Endothelial cell of umbilical vein (primary cell): ENCODE data around the gene UBE3A.

Source experiments
- EZH2 ChIP-seq: IDR thresholded peaks from 2 replicates; pipeline ENCODE4 v1.6.1; 2012; ENCODE audit warnings: borderline replicate concordance, low read depth, mild to moderate bottlenecking, moderate library complexity, low read length, inconsistent platforms; ENCODE audit not compliant: severe bottlenecking
- FOS ChIP-seq: IDR thresholded peaks from 2 replicates; pipeline ENCODE4 v1.6.1; 2011; ENCODE audit warnings: mild to moderate bottlenecking, low read length, moderate library complexity, borderline replicate concordance; ENCODE audit not compliant: insufficient read depth
- GATA2 ChIP-seq: IDR thresholded peaks from 2 replicates; pipeline ENCODE4 v1.7.0; 2011; ENCODE audit warnings: low read depth, mild to moderate bottlenecking, moderate library complexity, mixed read lengths, low read length; ENCODE audit not compliant: insufficient read length, insufficient read depth
- JUN ChIP-seq: IDR thresholded peaks from 2 replicates; pipeline ENCODE4 v1.6.1; 2011; ENCODE audit warnings: borderline replicate concordance, low read depth; ENCODE audit not compliant: insufficient read length, insufficient read depth
- POLR2A ChIP-seq: IDR thresholded peaks from 2 replicates; pipeline ENCODE4 v1.6.1; 2012; ENCODE audit warnings: low read depth, mild to moderate bottlenecking, control low read depth, low read length
- POLR2AphosphoS5 ChIP-seq: IDR thresholded peaks from 2 replicates; pipeline ENCODE4 v1.6.1; 2012; ENCODE audit warnings: low read depth, mild to moderate bottlenecking, control low read depth, low read length, moderate library complexity; ENCODE audit not compliant: insufficient read depth
- TF ChIP-seq, protein P1 (sequence below), 2 donors: IDR thresholded peaks; 1 replicate in 1 of 2; 2 replicates in 1 of 2; pipeline ENCODE4 v1.5.1; 2011; ENCODE audit warnings: low read length in 2 of 2, mild to moderate bottlenecking in 2 of 2, moderate library complexity in 2 of 2, control low read depth in 1 of 2, inconsistent platforms in 1 of 2, low read depth in 1 of 2; ENCODE audit not compliant: insufficient read depth in 1 of 2; ENCODE audit errors: extremely low read depth in 1 of 2
- TF ChIP-seq, protein P2 (sequence below): IDR thresholded peaks from 2 replicates; pipeline ENCODE4 v1.6.1; 2011; ENCODE audit not compliant: insufficient read depth, insufficient read length

DNA sequence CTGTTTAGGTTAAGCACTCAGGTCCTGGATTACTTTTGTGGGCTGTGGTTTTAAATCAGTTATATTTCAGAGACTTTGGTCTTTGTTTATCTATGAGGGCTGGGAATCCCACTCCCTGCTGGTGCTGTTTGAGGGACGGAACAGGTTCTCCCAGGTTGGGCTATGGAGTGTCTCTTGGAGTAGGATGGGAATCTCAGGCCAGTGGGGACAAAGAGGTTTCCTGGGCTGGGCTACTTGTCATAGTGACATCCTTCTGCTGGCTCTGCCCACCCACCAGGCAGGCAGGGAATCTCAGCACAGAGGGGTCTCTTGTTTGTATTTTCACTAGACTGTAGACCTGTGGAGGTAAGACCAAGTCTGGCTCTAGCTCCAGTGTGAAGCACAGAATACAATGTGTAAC is 47.2 kb upstream of the UBE3A start:
- TF ChIP-seq, protein P1, sequence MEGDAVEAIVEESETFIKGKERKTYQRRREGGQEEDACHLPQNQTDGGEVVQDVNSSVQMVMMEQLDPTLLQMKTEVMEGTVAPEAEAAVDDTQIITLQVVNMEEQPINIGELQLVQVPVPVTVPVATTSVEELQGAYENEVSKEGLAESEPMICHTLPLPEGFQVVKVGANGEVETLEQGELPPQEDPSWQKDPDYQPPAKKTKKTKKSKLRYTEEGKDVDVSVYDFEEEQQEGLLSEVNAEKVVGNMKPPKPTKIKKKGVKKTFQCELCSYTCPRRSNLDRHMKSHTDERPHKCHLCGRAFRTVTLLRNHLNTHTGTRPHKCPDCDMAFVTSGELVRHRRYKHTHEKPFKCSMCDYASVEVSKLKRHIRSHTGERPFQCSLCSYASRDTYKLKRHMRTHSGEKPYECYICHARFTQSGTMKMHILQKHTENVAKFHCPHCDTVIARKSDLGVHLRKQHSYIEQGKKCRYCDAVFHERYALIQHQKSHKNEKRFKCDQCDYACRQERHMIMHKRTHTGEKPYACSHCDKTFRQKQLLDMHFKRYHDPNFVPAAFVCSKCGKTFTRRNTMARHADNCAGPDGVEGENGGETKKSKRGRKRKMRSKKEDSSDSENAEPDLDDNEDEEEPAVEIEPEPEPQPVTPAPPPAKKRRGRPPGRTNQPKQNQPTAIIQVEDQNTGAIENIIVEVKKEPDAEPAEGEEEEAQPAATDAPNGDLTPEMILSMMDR (IDR thresholded peaks at IDR 0.05; ENCODE audit: extremely low read depth in 1 of 2, insufficient read depth in 1 of 2, low read depth in 1 of 2, low read length in 2 of 2): no peak
- TF ChIP-seq POLR2AphosphoS5: no peak
- TF ChIP-seq JUN: no peak
- no peak for TF ChIP-seq EZH2
- TF ChIP-seq, protein P2, sequence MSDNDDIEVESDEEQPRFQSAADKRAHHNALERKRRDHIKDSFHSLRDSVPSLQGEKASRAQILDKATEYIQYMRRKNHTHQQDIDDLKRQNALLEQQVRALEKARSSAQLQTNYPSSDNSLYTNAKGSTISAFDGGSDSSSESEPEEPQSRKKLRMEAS: no peak
- no peak for TF ChIP-seq FOS
- TF ChIP-seq POLR2A: no peak
- TF ChIP-seq GATA2: no peak
